Right lobe of liver (tissue), 6 donors: ENCODE results near the gene AFAP1L1. TPM values are rescaled to one million over a fixed set of nuclear protein-coding genes. Genes with fewer than 3 reads are reported as not detected.

ENCODE experiments used
- ATAC-seq, 4 donors: fragments of 200-7000 bp; cut with Tn5 transposase; one replicate each; pipeline ENCODE4 v1.9.1; 2020; ENCODE audit warnings: mild to moderate bottlenecking in 4 of 4, moderate library complexity in 4 of 4
- DNase-seq, 3 donors: peaks; one replicate each; pipeline ENCODE4 v3.0.0-alpha.2; 2020
- H3K27ac ChIP-seq, 3 donors: fragments of 200-600 bp; one replicate each; pipeline ENCODE4 v1.8.0; 2022
- H3K27me3 ChIP-seq, 2 donors: fragments of 200-600 bp; one replicate each; pipeline ENCODE4 v1.8.0; 2022
- H3K36me3 ChIP-seq, 4 donors: fragments of 200-600 bp; sonication (generic) in 1 of 4; one replicate each; pipeline versions ENCODE4 v1.5.1 to v1.8.0; 2017 to 2022; ENCODE audit warnings: control low read depth in 1 of 4
- H3K4me1 ChIP-seq, 4 donors: fragments of 200-600 bp; sonication (generic) in 1 of 4; one replicate each; pipeline versions ENCODE4 v1.5.1 to v1.8.0; 2017 to 2022; ENCODE audit warnings: control low read depth in 1 of 4
- H3K4me3 ChIP-seq, 3 donors: fragments of 200-600 bp; one replicate each; pipeline ENCODE4 v1.8.0; 2022
- H3K9me3 ChIP-seq, 4 donors: fragments of 200-600 bp; sonication (generic) in 1 of 4; one replicate each; pipeline versions ENCODE4 v1.5.1 to v1.8.0; 2017 to 2022; ENCODE audit warnings: control low read depth in 1 of 4
- CTCF ChIP-seq, 4 donors: fragments of 200-600 bp in 3 of 4; fragments of 450-650 bp in 1 of 4; IDR thresholded peaks; one replicate each; pipeline versions ENCODE4 v1.5.1 to v1.8.0; 2016 to 2022; ENCODE audit warnings: antibody characterized with exemption in 4 of 4, mild to moderate bottlenecking in 2 of 4
- POLR2A ChIP-seq: fragments of 450-650 bp; IDR thresholded peaks from one replicate; pipeline ENCODE4 v1.6.1; 2017; ENCODE audit warnings: antibody characterized with exemption, mild to moderate bottlenecking
- WGBS: methylation state at CpG from one replicate; pipeline ENCODE4 v1.1.6; 2018; ENCODE audit warnings: low coverage, low lambda C conversion rate; ENCODE audit not compliant: insufficient coverage; ENCODE audit errors: missing lambda C conversion rate; 5-methylcytosine and 5-hydroxymethylcytosine counted together
- intact Hi-C, 2 donors: fragments of 100-400 bp; cut with DNase I; formaldehyde crosslinking; loops; one replicate each; pipeline versions ENCODE4 v1.11.2 to v1.14.1; 2022
- total RNA-seq, 6 experiments: library from RNA; depleted of rRNA in 2 of 6; stranded (reverse); fragments of >200 nt in 2 of 6; fragmentation: NEBNext Ultra II Directional in 3 of 6; extraction: Animal tissue kit (Norgen Biotek cat#: 25700) in 3 of 6; gene quantifications; one replicate each; pipeline versions ENCODE4 v1.1.0 to v1.2.4, GENCODE V29; 2016 to 2023
- donor health status: DM: no; HTN: yes; CAD: no.
- donor health status: DM: no; HTN: no; CAD: no.
- donor health status: DM: no; HTN: no; CAD: no.
- donor health status: DM: no; HTN: yes; CAD: no.
- donor health status: DM: no; HTN: yes; CAD: no.

AFAP1L1 gene
- total RNA-seq, 6 experiments from 2014 or later, result 3.1 to 6.6 (median 5.2) TPM

- Histone ChIP-seq H3K27me3 (no peaks in the 10 kb centered on the region), H3K36me3 (no peaks in the 10 kb centered on the region), H3K4me1 (no peaks in the 10 kb centered on the region), H3K27ac (peak overlapping the region in 2 of 3 donors; percentile 47 to 56), H3K4me3 (no peak overlapping the region), H3K9me3 (no peaks in the 10 kb centered on the region)
- 51% methylated on average over 3 of the region's 8 CpGs for WGBS
- intact Hi-C loops, result no loop called here
- TF ChIP-seq CTCF (IDR thresholded peaks at IDR 0.05) (no peak), POLR2A (no peak)
- peak; percentile 56 to 66 (median 61) for ATAC-seq
- no peak for DNase-seq
These were observed 16.8 kb downstream of the AFAP1L1 start for GRCh38 chr5:149288436-149288835.

DNA sequence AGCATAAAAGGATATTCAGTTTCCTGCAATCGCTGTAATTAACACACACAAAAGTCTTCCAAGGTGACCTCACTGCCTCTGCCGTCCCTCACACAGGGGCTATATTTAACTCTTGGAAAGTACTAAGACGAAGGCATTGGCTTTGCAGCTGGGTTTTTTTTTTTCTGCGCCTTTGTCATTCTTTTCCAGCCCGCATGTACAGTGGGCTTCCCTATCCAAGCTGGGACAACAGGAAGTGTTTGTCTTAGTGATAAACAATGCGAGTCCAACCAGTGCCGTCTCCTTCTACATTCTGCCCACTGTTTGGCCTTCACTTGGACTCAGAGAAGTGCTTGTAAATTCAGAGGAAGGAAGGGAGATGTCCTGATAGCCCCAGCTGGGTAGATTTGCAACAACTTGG, 17.6 kb downstream of the AFAP1L1 start:
- TF ChIP-seq CTCF (IDR thresholded peaks at IDR 0.05) (no peak), POLR2A (no peak)
- H3K4me3 ChIP-seq, result no peak overlapping the region
- ATAC-seq (peak; percentile 62 to 77 (median 69)), DNase-seq (no peak)
- H3K4me1 ChIP-seq, result no peaks in the 10 kb centered on the region
- H3K27ac ChIP-seq, result peak overlapping the region in 2 of 3 donors; percentile 47 to 56
- H3K27me3 ChIP-seq, result no peaks in the 10 kb centered on the region
- intact Hi-C loops, result no loop called here
- 42% methylated on average over 6 of the region's 7 CpGs for WGBS
- H3K36me3 ChIP-seq, result no peaks in the 10 kb centered on the region
- no peaks in the 10 kb centered on the region for H3K9me3 ChIP-seq

DNA sequence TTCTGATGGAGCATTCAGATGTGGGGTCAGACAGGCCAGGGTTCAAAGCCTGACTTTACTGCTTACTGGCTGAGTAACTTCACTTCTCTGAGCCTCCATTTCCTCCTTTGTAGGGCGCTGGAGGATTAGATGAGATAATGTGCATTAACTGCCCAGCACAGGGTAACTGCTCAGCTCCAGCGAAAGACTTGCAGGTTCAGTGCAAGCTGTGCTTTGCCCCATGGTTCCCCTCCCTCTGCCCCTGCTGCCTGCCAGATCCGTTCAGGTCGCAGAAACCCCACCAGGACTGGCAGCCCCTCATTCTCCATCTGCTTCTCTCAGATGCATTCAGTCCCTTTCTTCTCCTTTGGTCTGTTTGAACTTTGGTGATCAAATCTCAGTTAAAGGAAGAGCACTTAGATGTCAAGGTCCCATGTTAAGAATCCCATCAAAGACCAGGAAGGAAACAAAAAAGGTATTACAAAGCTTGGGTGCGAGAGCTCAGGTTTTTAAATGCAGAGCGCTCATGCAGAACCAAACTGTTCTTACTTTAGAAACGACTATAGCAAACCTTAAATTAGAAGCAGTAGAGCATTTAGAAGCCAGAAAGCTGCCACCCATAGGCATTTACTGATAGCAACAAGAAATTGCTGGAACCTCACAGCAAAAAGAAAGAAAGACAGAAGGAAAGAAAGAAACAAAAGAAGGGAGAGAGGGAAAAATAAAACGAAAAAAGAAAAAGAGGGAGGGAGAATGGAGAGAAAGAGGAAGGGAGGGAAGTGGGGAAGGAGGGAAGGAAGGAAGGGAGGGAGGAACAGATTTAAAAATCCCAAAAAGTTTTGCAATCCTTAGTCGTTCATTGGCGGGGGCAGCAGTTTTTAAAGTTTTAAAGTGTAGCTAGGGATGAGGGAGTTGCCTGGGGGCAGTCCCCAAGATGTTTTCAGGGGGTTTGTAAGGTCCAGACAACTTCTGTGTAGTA, 23.5 kb downstream of the AFAP1L1 start:
- DNase-seq (no peak), ATAC-seq (no peak)
- H3K9me3 ChIP-seq, result no peaks in the 10 kb centered on the region
- 40% methylated on average over 9 of the region's 10 CpGs for WGBS
- H3K36me3 ChIP-seq, result no peaks in the 10 kb centered on the region
- TF ChIP-seq CTCF (IDR thresholded peaks at IDR 0.05), result no peak
- no peak for TF ChIP-seq POLR2A
- H3K27ac ChIP-seq, result no peak overlapping the region
- no peaks in the 10 kb centered on the region for H3K4me1 ChIP-seq
- no peaks in the 10 kb centered on the region for H3K27me3 ChIP-seq
- no peak overlapping the region for H3K4me3 ChIP-seq
- intact Hi-C loops, result no loop called here

- no peaks in the 10 kb centered on the region for H3K4me1 ChIP-seq
- DNase-seq, result no peak
- intact Hi-C loops, result no loop called here
- WGBS, result 60% methylated on average over 2 of the region's 5 CpGs
- H3K36me3 ChIP-seq, result no peaks in the 10 kb centered on the region
- H3K9me3 ChIP-seq, result no peaks in the 10 kb centered on the region
- no peak overlapping the region for H3K27ac ChIP-seq
- TF ChIP-seq POLR2A (no peak), CTCF (IDR thresholded peaks at IDR 0.05) (no peak)
- no peak overlapping the region for H3K4me3 ChIP-seq
- no peaks in the 10 kb centered on the region for H3K27me3 ChIP-seq
- no peak for ATAC-seq
These were observed 25.8 kb downstream of the AFAP1L1 start for GRCh38 chr5:149297340-149298025.
